H9 (cell line): ENCODE results near the gene INSIG1. TPM values are rescaled to one million over a fixed set of nuclear protein-coding genes. Genes with fewer than 3 reads are reported as not detected.
A peak's percentile ranks its signal among the peaks of the same experiment; 100 is the strongest.

Experiments used
- DNase-seq: peaks from one replicate; pipeline ENCODE4 v3.0.0-alpha.2; 2017
- H2AFZ ChIP-seq: one replicate; pipeline ENCODE4 v1.6.1; 2013; ENCODE audit warnings: mild to moderate bottlenecking, low read length, control low read depth, moderate library complexity
- H2AK5ac ChIP-seq: 2 replicates; pipeline ENCODE4 v1.6.1; 2013; ENCODE audit warnings: low read length, control low read depth, mixed read lengths; ENCODE audit not compliant: insufficient read length
- H2BK120ac ChIP-seq: one replicate; pipeline ENCODE4 v1.6.1; 2013; ENCODE audit warnings: low read depth, mild to moderate bottlenecking, low read length, control low read depth, inconsistent platforms; ENCODE audit not compliant: poor library complexity, severe bottlenecking
- H2BK12ac ChIP-seq: 2 replicates; pipeline ENCODE4 v1.6.1; 2013; ENCODE audit warnings: low read length, control low read depth, mixed read lengths, low read depth; ENCODE audit not compliant: insufficient read length
- H2BK15ac ChIP-seq: 2 replicates; pipeline ENCODE4 v1.6.1; 2013; ENCODE audit warnings: low read depth, low read length, control low read depth
- H2BK20ac ChIP-seq: one replicate; pipeline ENCODE4 v1.6.1; 2013; ENCODE audit warnings: low read depth, mild to moderate bottlenecking, low read length, control low read depth, inconsistent platforms; ENCODE audit not compliant: poor library complexity, severe bottlenecking
- H2BK5ac ChIP-seq: 2 replicates; pipeline ENCODE4 v1.6.1; 2013; ENCODE audit warnings: low read length, control low read depth, mixed read lengths; ENCODE audit not compliant: insufficient read length
- H3K14ac ChIP-seq: 2 replicates; pipeline ENCODE4 v1.6.1; 2013; ENCODE audit warnings: low read length, control low read depth; ENCODE audit not compliant: insufficient read depth
- H3K18ac ChIP-seq: 2 replicates; pipeline ENCODE4 v1.6.1; 2013; ENCODE audit warnings: low read depth, mild to moderate bottlenecking, mixed read lengths, low read length, control low read depth; ENCODE audit not compliant: insufficient read length
- H3K23ac ChIP-seq: 2 replicates; pipeline ENCODE4 v1.6.1; 2013; ENCODE audit warnings: low read length, control low read depth, mixed read lengths, low read depth; ENCODE audit not compliant: insufficient read length
- H3K23me2 ChIP-seq: 2 replicates; pipeline ENCODE4 v1.6.1; 2013; ENCODE audit warnings: low read depth, mild to moderate bottlenecking, mixed read lengths, low read length, control low read depth; ENCODE audit not compliant: insufficient read length, poor library complexity, severe bottlenecking
- H3K27ac ChIP-seq: 2 replicates; pipeline ENCODE4 v1.5.1; 2013; ENCODE audit warnings: low read length, control low read depth, mixed read lengths, low read depth; ENCODE audit not compliant: insufficient read length
- H3K27me3 ChIP-seq: 2 replicates; pipeline ENCODE4 v1.6.1; 2013; ENCODE audit warnings: low read length, control low read depth, inconsistent platforms; ENCODE audit not compliant: insufficient read depth
- H3K4ac ChIP-seq: 2 replicates; pipeline ENCODE4 v1.6.1; 2013; ENCODE audit warnings: low read depth, mild to moderate bottlenecking, control low read depth, inconsistent platforms, low read length, moderate library complexity
- H3K4me1 ChIP-seq: 2 replicates; pipeline ENCODE4 v1.6.1; 2013; ENCODE audit warnings: low read length, control low read depth, inconsistent platforms; ENCODE audit not compliant: insufficient read depth
- H3K4me2 ChIP-seq: 2 replicates; pipeline ENCODE4 v1.6.1; 2013; ENCODE audit warnings: low read length, control low read depth, mixed read lengths; ENCODE audit not compliant: insufficient read length, insufficient read depth
- H3K56ac ChIP-seq: 2 replicates; pipeline ENCODE4 v1.6.1; 2013; ENCODE audit warnings: low read depth, mild to moderate bottlenecking, mixed read lengths, low read length, control low read depth; ENCODE audit not compliant: insufficient read length
- H3K79me1 ChIP-seq: 2 replicates; pipeline ENCODE4 v1.6.1; 2013; ENCODE audit warnings: low read depth, mild to moderate bottlenecking, moderate library complexity, low read length, control low read depth, inconsistent platforms; ENCODE audit not compliant: insufficient read depth, poor library complexity, severe bottlenecking
- H3K79me2 ChIP-seq: 2 replicates; pipeline ENCODE4 v1.6.1; 2013; ENCODE audit warnings: low read length, control low read depth, inconsistent platforms; ENCODE audit not compliant: insufficient read depth
- H3K9ac ChIP-seq: 2 replicates; pipeline ENCODE4 v1.6.1; 2013; ENCODE audit warnings: low read length, control low read depth, mixed read lengths; ENCODE audit not compliant: insufficient read length; ENCODE audit errors: extremely low read depth
- H3K9me3 ChIP-seq: one replicate; pipeline ENCODE4 v1.6.1; 2013; ENCODE audit warnings: low read depth, low read length, inconsistent platforms; ENCODE audit not compliant: control insufficient read depth
- H3T11ph ChIP-seq: one replicate; pipeline ENCODE4 v1.6.1; 2013; ENCODE audit warnings: mild to moderate bottlenecking, low read length, control low read depth, inconsistent platforms
- H4K20me1 ChIP-seq: one replicate; pipeline ENCODE4 v1.6.1; 2013; ENCODE audit not compliant: control insufficient read depth, insufficient read length, insufficient read depth
- H4K5ac ChIP-seq: 2 replicates; pipeline ENCODE4 v1.6.1; 2013; ENCODE audit warnings: low read depth, mild to moderate bottlenecking, mixed read lengths, low read length, control low read depth; ENCODE audit not compliant: insufficient read length
- H4K8ac ChIP-seq: replicated peaks from 2 replicates; pipeline ENCODE4 v1.6.1; 2013; ENCODE audit warnings: low read length, control low read depth, mixed read lengths, low read depth; ENCODE audit not compliant: insufficient read length
- H4K91ac ChIP-seq: 2 replicates; pipeline ENCODE4 v1.6.1; 2013; ENCODE audit warnings: low read depth, mild to moderate bottlenecking, moderate library complexity, mixed read lengths, low read length, control low read depth; ENCODE audit not compliant: insufficient read length
- H3K27ac Mint-ChIP-seq, 3 experiments: 2 replicates in 2 of 3; 3 replicates in 1 of 3; pipeline ENCODE4 v1.8.0; 2020 to 2021; ENCODE audit warnings: mixed read lengths in 3 of 3, mild to moderate bottlenecking in 1 of 3, moderate library complexity in 1 of 3
- H3K27me3 Mint-ChIP-seq: 2 replicates; pipeline ENCODE4 v1.8.0; 2021; ENCODE audit warnings: low read depth, mild to moderate bottlenecking, moderate library complexity, mixed read lengths
- H3K36me3 Mint-ChIP-seq, 3 experiments: 2 replicates in 2 of 3; 3 replicates in 1 of 3; pipeline ENCODE4 v1.8.0; 2020 to 2021; ENCODE audit warnings: low read depth in 3 of 3, mixed read lengths in 3 of 3; ENCODE audit not compliant: insufficient read depth in 1 of 3
- H3K4me1 Mint-ChIP-seq, 2 experiments: 2 replicates each; pipeline ENCODE4 v1.8.0; 2020; ENCODE audit warnings: mixed read lengths in 2 of 2
- H3K4me3 Mint-ChIP-seq, 2 experiments: 2 replicates in 1 of 2; 3 replicates in 1 of 2; pipeline ENCODE4 v1.8.0; 2020 to 2021; ENCODE audit warnings: mild to moderate bottlenecking in 2 of 2, mixed read lengths in 2 of 2, moderate library complexity in 1 of 2
- H3K9me3 Mint-ChIP-seq, 2 experiments: 2 replicates in 1 of 2; 3 replicates in 1 of 2; pipeline ENCODE4 v1.8.0; 2020; ENCODE audit warnings: mild to moderate bottlenecking in 2 of 2, mixed read lengths in 2 of 2, moderate library complexity in 1 of 2
- CTCF ChIP-seq: fragments of 200-600 bp; sonication (generic); conservative IDR thresholded peaks from 3 replicates; pipeline ENCODE4 v1.8.0; 2021; ENCODE audit warnings: antibody characterized with exemption, mild to moderate bottlenecking
- WGBS: extraction: QIAGEN DNeasy Blood & Tissue Kit; methylation state at CpG from one replicate; pipeline ENCODE4 v1.1.7; 2013; ENCODE audit warnings: missing lambda C conversion rate, low lambda C conversion rate, mixed read lengths; ENCODE audit not compliant: insufficient read length; ENCODE audit errors: extremely low coverage; 5-methylcytosine and 5-hydroxymethylcytosine counted together
- total RNA-seq: library from RNA; stranded (reverse); gene quantifications from 2 replicates; pipeline ENCODE4 v1.2.1, GENCODE V29; 2021

INSIG1 gene
- total RNA-seq, 1 experiment from 2014 or later: 23.3 TPM

- peak; percentile 47 for TF ChIP-seq CTCF
- H4K5ac ChIP-seq: no peak overlapping the region
- H3K27me3 Mint-ChIP-seq: peaks cover 5% of the 10 kb centered on the region
- H2BK12ac ChIP-seq: no peak overlapping the region
- no peak overlapping the region for H3K27ac Mint-ChIP-seq
- H3K4ac ChIP-seq: no peak overlapping the region
- H3K9ac ChIP-seq: no peak overlapping the region
- no peaks in the 10 kb centered on the region for H3K23me2 ChIP-seq
- H3K18ac ChIP-seq: no peak overlapping the region
- no peaks in the 10 kb centered on the region for H3K9me3 Mint-ChIP-seq
- H3K23ac ChIP-seq: no peak overlapping the region
- no peak overlapping the region for H3K14ac ChIP-seq
- peaks cover 6 to 9% of the 10 kb centered on the region in 2 experiments; a peak in 3 of 4 replicates for H3K4me1 Mint-ChIP-seq
- 100% methylated on average over 2 of the region's 12 CpGs for WGBS
- no peak overlapping the region for H2BK20ac ChIP-seq
- no peaks in the 10 kb centered on the region for H3K27me3 ChIP-seq
- H2AFZ ChIP-seq: no peak overlapping the region
- H3K79me1 ChIP-seq: no peaks in the 10 kb centered on the region
- DNase-seq: no peak
- H3T11ph ChIP-seq: no peak overlapping the region
- H2BK120ac ChIP-seq: no peak overlapping the region
- no peak overlapping the region for H2AK5ac ChIP-seq
- H3K9me3 ChIP-seq: no peaks in the 10 kb centered on the region
- H3K4me1 ChIP-seq: no peaks in the 10 kb centered on the region
- H3K4me2 ChIP-seq: no peak overlapping the region
- H3K4me3 Mint-ChIP-seq: no peak overlapping the region
- no peaks in the 10 kb centered on the region for H4K20me1 ChIP-seq
- H4K91ac ChIP-seq: no peak overlapping the region
- H3K36me3 Mint-ChIP-seq: peaks cover 0 to 1% (median under 1%) of the 10 kb centered on the region in 3 experiments; a peak in 2 of 7 replicates
- no peak overlapping the region for H2BK5ac ChIP-seq
- H3K79me2 ChIP-seq: no peaks in the 10 kb centered on the region
- no peak overlapping the region for H2BK15ac ChIP-seq
- H4K8ac ChIP-seq: no peak overlapping the region
- no peak overlapping the region for H3K56ac ChIP-seq
- H3K27ac ChIP-seq: no peak overlapping the region
Measured at GRCh38 chr7:155263581-155264143, 34.0 kb upstream of the INSIG1 start.
